ENCODE measurements around the gene APOBEC3G. TPM values are rescaled to one million over a fixed set of nuclear protein-coding genes. Genes with fewer than 3 reads are reported as not detected.

Gene APOBEC3G
- total and polyA plus RNA-seq, 10 of the 15 experiments (the other 5 are each of a cell fraction or from before 2014, with no cell fraction given): 103 to 232 (median 152) TPM

DNA sequence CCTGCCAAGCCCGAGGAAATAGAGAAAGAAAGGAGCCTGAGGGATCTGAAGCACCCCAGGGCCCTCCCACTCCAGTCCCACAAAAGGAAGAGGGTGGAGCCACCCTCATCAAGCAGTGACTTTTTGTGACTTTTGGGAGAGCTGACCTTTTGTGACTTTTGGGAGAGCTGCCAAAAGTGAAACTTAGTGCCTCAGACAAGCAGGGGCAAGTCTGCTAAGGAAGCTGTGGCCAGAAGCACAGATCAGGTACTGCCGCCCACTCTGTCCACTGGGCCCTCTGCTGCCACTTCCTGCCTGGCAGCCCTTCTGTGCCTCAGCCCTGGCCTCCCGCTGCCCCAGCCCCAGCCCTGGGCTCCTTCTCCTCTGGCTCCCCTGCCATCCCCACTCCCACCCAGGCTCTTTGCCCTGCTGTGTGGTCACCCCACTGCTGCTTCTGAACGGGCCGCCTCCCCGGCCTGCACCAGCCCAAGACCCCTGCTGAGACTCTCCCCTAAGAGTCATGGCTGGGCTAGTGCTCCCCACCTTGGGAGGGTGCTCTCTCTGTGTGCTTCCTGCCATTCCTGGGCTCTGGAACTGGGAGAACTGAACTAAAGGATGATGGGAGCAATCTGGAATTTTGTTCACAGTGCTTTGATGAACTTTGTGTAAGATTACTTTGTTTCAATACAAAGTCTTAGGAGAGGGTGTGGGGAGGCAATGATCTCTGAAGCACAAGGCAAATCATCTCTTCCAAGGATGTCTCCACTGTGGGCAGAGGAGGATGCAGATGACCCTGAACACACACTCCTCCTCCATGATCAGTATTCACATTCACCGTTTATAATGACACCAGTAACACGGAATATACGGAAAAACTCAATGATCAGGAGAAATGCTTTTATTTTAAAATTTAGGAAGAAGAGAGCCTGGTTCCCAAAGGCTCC is 20.3 kb downstream of the APOBEC3G start, which contains the start of gene APOBEC3H (continued):
- TF ChIP-seq, protein P1, sequence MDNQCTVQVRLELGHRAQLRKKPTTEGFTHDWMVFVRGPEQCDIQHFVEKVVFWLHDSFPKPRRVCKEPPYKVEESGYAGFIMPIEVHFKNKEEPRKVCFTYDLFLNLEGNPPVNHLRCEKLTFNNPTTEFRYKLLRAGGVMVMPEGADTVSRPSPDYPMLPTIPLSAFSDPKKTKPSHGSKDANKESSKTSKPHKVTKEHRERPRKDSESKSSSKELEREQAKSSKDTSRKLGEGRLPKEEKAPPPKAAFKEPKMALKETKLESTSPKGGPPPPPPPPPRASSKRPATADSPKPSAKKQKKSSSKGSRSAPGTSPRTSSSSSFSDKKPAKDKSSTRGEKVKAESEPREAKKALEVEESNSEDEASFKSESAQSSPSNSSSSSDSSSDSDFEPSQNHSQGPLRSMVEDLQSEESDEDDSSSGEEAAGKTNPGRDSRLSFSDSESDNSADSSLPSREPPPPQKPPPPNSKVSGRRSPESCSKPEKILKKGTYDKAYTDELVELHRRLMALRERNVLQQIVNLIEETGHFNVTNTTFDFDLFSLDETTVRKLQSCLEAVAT (IDR thresholded peaks at IDR 0.05): no peak
- TF ChIP-seq CBX3 (IDR thresholded peaks at IDR 0.05; ENCODE audit: borderline replicate concordance, low read depth) (no peak), TCF3 (IDR thresholded peaks at IDR 0.05; ENCODE audit: borderline replicate concordance, insufficient read depth, low read depth, low read length) (no peak), SMAD5 (IDR thresholded peaks at IDR 0.05; ENCODE audit: low read depth) (peak; percentile 37; the same call in 1 of the 2 replicates), NFYA (IDR thresholded peaks at IDR 0.05; ENCODE audit: borderline replicate concordance, low read depth, low read length) (no peak), CREM (IDR thresholded peaks at IDR 0.05; ENCODE audit: low read depth) (peak; percentile 48; the same call in 1 of the 2 replicates), BCL11A (IDR thresholded peaks at IDR 0.05; ENCODE audit: low read depth, low read length) (0 out of 2 replicates have a peak, but pooled peaks have one; percentile 14), POU2F2 (IDR thresholded peaks at IDR 0.05; ENCODE audit: borderline replicate concordance, low read depth, low read length) (no peak), MEF2A (IDR thresholded peaks at IDR 0.05; ENCODE audit: insufficient read depth, low read depth, low read length) (no peak), POLR2AphosphoS5 (IDR thresholded peaks at IDR 0.05; ENCODE audit: low read length) (peak; percentile 51; the same call in 1 of the 2 replicates), ZNF274 (IDR thresholded peaks at IDR 0.05; ENCODE audit: insufficient read depth, insufficient read length) (no peak), WRNIP1 (IDR thresholded peaks at IDR 0.05; ENCODE audit: borderline replicate concordance, low read depth, low read length) (no peak), CEBPB (IDR thresholded peaks at IDR 0.05; ENCODE audit: borderline replicate concordance in 1 of 2, low read depth in 2 of 2, low read length in 2 of 2) (no peak), SUPT20H (IDR thresholded peaks at IDR 0.05; ENCODE audit: borderline replicate concordance, control insufficient read depth, low read depth, low read length) (no peak), ASH2L (IDR thresholded peaks at IDR 0.05; ENCODE audit: borderline replicate concordance, low read depth) (no peak), EGR1 (IDR thresholded peaks at IDR 0.05; ENCODE audit: borderline replicate concordance in 1 of 2, low read depth in 2 of 2, low read length in 2 of 2) (peak in 1 of 2 experiments; percentile 61; a peak in 1 of 3 replicates)
- TF ChIP-seq, protein P2, sequence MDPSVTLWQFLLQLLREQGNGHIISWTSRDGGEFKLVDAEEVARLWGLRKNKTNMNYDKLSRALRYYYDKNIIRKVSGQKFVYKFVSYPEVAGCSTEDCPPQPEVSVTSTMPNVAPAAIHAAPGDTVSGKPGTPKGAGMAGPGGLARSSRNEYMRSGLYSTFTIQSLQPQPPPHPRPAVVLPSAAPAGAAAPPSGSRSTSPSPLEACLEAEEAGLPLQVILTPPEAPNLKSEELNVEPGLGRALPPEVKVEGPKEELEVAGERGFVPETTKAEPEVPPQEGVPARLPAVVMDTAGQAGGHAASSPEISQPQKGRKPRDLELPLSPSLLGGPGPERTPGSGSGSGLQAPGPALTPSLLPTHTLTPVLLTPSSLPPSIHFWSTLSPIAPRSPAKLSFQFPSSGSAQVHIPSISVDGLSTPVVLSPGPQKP (IDR thresholded peaks at IDR 0.05; ENCODE audit: low read depth, low read length): no peak
- TF ChIP-seq, protein P3, sequence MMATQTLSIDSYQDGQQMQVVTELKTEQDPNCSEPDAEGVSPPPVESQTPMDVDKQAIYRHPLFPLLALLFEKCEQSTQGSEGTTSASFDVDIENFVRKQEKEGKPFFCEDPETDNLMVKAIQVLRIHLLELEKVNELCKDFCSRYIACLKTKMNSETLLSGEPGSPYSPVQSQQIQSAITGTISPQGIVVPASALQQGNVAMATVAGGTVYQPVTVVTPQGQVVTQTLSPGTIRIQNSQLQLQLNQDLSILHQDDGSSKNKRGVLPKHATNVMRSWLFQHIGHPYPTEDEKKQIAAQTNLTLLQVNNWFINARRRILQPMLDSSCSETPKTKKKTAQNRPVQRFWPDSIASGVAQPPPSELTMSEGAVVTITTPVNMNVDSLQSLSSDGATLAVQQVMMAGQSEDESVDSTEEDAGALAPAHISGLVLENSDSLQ (IDR thresholded peaks at IDR 0.05): no peak
- TF ChIP-seq, protein P4, sequence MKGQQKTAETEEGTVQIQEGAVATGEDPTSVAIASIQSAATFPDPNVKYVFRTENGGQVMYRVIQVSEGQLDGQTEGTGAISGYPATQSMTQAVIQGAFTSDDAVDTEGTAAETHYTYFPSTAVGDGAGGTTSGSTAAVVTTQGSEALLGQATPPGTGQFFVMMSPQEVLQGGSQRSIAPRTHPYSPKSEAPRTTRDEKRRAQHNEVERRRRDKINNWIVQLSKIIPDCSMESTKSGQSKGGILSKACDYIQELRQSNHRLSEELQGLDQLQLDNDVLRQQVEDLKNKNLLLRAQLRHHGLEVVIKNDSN (IDR thresholded peaks at IDR 0.05; ENCODE audit: borderline replicate concordance, extremely low read length, insufficient read depth, low read depth, low read length): no peak
- TF ChIP-seq, protein P5, sequence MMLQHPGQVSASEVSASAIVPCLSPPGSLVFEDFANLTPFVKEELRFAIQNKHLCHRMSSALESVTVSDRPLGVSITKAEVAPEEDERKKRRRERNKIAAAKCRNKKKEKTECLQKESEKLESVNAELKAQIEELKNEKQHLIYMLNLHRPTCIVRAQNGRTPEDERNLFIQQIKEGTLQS (IDR thresholded peaks at IDR 0.05; ENCODE audit: borderline replicate concordance, extremely low read depth, low read depth, low read length): no peak
- TF ChIP-seq, protein P6, sequence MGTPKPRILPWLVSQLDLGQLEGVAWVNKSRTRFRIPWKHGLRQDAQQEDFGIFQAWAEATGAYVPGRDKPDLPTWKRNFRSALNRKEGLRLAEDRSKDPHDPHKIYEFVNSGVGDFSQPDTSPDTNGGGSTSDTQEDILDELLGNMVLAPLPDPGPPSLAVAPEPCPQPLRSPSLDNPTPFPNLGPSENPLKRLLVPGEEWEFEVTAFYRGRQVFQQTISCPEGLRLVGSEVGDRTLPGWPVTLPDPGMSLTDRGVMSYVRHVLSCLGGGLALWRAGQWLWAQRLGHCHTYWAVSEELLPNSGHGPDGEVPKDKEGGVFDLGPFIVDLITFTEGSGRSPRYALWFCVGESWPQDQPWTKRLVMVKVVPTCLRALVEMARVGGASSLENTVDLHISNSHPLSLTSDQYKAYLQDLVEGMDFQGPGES (IDR thresholded peaks at IDR 0.05): no peak
